Gastrocnemius medialis (tissue), 4 donors: ENCODE measurements around the gene LNX1.

ENCODE experiments used
- POLR2A ChIP-seq, 2 donors: fragments of 450-650 bp; IDR thresholded peaks; one replicate each; pipeline ENCODE4 v1.6.1; 2017; ENCODE audit warnings: antibody characterized with exemption in 2 of 2, mild to moderate bottlenecking in 2 of 2, moderate library complexity in 2 of 2
- TF ChIP-seq, protein P1 (sequence below), 5 experiments: fragments of 450-650 bp in 3 of 5; fragments of 200-600 bp in 2 of 5; sonication (generic) in 2 of 5; IDR thresholded peaks in 4 of 5; conservative IDR thresholded peaks in 1 of 5; 1 replicate in 4 of 5; 2 replicates in 1 of 5; pipeline ENCODE4 v1.5.1; 2016 to 2019; ENCODE audit warnings: antibody characterized with exemption in 5 of 5, mild to moderate bottlenecking in 3 of 5, moderate library complexity in 3 of 5

DNA sequence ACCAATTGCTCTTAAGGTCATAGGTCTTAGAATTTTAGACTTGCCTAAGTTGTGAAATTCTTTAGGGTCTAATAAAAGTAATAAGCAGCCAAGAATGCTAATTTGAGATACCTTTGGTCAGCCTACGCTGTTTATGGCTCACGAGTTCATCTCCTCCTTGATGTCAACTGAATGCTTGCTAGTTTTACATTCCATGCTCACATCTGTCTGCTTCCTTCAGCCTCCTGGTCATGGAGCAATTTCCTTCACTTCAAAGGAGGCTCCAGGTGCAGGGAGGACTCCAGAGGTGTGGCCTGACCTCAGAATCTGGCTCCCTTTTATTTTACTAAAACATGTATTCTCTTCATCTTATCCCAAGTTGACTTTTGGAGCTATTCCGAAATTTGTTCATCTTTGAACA, 23.3 kb upstream of the LNX1 start:
- TF ChIP-seq, protein P1, sequence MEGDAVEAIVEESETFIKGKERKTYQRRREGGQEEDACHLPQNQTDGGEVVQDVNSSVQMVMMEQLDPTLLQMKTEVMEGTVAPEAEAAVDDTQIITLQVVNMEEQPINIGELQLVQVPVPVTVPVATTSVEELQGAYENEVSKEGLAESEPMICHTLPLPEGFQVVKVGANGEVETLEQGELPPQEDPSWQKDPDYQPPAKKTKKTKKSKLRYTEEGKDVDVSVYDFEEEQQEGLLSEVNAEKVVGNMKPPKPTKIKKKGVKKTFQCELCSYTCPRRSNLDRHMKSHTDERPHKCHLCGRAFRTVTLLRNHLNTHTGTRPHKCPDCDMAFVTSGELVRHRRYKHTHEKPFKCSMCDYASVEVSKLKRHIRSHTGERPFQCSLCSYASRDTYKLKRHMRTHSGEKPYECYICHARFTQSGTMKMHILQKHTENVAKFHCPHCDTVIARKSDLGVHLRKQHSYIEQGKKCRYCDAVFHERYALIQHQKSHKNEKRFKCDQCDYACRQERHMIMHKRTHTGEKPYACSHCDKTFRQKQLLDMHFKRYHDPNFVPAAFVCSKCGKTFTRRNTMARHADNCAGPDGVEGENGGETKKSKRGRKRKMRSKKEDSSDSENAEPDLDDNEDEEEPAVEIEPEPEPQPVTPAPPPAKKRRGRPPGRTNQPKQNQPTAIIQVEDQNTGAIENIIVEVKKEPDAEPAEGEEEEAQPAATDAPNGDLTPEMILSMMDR (IDR thresholded peaks at IDR 0.05 in 4 of 5, conservative IDR thresholded peaks at IDR 0.05 in 1 of 5): no peak
- no peak for TF ChIP-seq POLR2A (IDR thresholded peaks at IDR 0.05)
